Ascending aorta (tissue), 2 donors: ENCODE data around the gene LILRA6. TPM values are rescaled to one million over a fixed set of nuclear protein-coding genes. Genes with fewer than 3 reads are reported as not detected.
"Not testable (repeated sequence)": the region's sequence is repeated elsewhere in the genome, so short reads cannot be mapped to it uniquely, and the experiment has no call there.

Source experiments
- DNase-seq, 2 donors: peaks; one replicate each; pipeline ENCODE4 v3.0.0-alpha.2; 2019; ENCODE audit warnings: low spot score in 2 of 2
- H3K27ac ChIP-seq, 2 donors: fragments of 200-600 bp; sonication (generic); one replicate each; pipeline ENCODE4 v1.5.1; 2016 to 2017; ENCODE audit warnings: mild to moderate bottlenecking in 1 of 2
- H3K27me3 ChIP-seq: fragments of 200-600 bp; sonication (generic); one replicate; pipeline ENCODE4 v1.5.1; 2017
- H3K36me3 ChIP-seq, 2 donors: fragments of 200-600 bp; sonication (generic); one replicate each; pipeline ENCODE4 v1.5.1; 2016
- H3K4me1 ChIP-seq, 2 donors: fragments of 200-600 bp; sonication (generic); one replicate each; pipeline ENCODE4 v1.5.1; 2016 to 2017; ENCODE audit warnings: mild to moderate bottlenecking in 1 of 2
- H3K4me3 ChIP-seq, 2 donors: fragments of 200-600 bp; sonication (generic); one replicate each; pipeline ENCODE4 v1.5.1; 2016 to 2017; ENCODE audit warnings: mild to moderate bottlenecking in 1 of 2
- H3K9me3 ChIP-seq, 2 donors: fragments of 200-600 bp; sonication (generic); one replicate each; pipeline ENCODE4 v1.5.1; 2016
- intact Hi-C: fragments of 100-400 bp; cut with DNase I; formaldehyde crosslinking; loops from one replicate; pipeline ENCODE4 v1.15.1; 2023
- total RNA-seq: library from RNA; depleted of rRNA; stranded (reverse); fragments of >200 nt; gene quantifications from one replicate; pipeline ENCODE4 v1.1.0, GENCODE V29; 2016
- TF ChIP-seq, protein P1 (sequence below), 3 experiments: fragments of 200-600 bp in 2 of 3; fragments of 450-650 bp in 1 of 3; sonication (generic) in 2 of 3; IDR thresholded peaks; one replicate each; pipeline ENCODE4 v1.5.1; 2016 to 2019; ENCODE audit warnings: antibody characterized with exemption in 3 of 3, mild to moderate bottlenecking in 1 of 3, moderate library complexity in 1 of 3

LILRA6 gene
- total RNA-seq, 1 donor from 2014 or later: 25.1 TPM

GRCh38 chr19:54207676-54207982, 35.0 kb downstream of the LILRA6 start:
- TF ChIP-seq, protein P1, sequence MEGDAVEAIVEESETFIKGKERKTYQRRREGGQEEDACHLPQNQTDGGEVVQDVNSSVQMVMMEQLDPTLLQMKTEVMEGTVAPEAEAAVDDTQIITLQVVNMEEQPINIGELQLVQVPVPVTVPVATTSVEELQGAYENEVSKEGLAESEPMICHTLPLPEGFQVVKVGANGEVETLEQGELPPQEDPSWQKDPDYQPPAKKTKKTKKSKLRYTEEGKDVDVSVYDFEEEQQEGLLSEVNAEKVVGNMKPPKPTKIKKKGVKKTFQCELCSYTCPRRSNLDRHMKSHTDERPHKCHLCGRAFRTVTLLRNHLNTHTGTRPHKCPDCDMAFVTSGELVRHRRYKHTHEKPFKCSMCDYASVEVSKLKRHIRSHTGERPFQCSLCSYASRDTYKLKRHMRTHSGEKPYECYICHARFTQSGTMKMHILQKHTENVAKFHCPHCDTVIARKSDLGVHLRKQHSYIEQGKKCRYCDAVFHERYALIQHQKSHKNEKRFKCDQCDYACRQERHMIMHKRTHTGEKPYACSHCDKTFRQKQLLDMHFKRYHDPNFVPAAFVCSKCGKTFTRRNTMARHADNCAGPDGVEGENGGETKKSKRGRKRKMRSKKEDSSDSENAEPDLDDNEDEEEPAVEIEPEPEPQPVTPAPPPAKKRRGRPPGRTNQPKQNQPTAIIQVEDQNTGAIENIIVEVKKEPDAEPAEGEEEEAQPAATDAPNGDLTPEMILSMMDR (IDR thresholded peaks at IDR 0.05): no peak
- H3K27ac ChIP-seq: peak overlapping the region; percentile 37 to 64
- no peak overlapping the region for H3K4me3 ChIP-seq
- DNase-seq: no peak
- intact Hi-C loops: no loop called here
- no peaks in the 10 kb centered on the region for H3K9me3 ChIP-seq
- H3K4me1 ChIP-seq: peaks cover 7 to 23% of the 10 kb centered on the region in 2 donors
- no peaks in the 10 kb centered on the region for H3K27me3 ChIP-seq
- H3K36me3 ChIP-seq: peaks cover 46 to 50% of the 10 kb centered on the region in 2 donors

- H3K27me3 ChIP-seq, H3K4me3 ChIP-seq, H3K9me3 ChIP-seq, DNase-seq, intact Hi-C loops: not testable (repeated sequence)
- Histone ChIP-seq H3K4me1 (peaks cover 7 to 27% of the 10 kb centered on the region in 2 donors), H3K36me3 (peaks cover 50 to 55% of the 10 kb centered on the region in 2 donors), H3K27ac (peak overlapping the region; percentile 37 to 64)
Measured at GRCh38 chr19:54207193-54207592, 35.4 kb downstream of the LILRA6 start.

GRCh38 chr19:54206831-54207177, 35.8 kb downstream of the LILRA6 start:
- peak overlapping the region; percentile 37 to 64 for H3K27ac ChIP-seq
- no peak for DNase-seq
- intact Hi-C loops: no loop called here

DNA sequence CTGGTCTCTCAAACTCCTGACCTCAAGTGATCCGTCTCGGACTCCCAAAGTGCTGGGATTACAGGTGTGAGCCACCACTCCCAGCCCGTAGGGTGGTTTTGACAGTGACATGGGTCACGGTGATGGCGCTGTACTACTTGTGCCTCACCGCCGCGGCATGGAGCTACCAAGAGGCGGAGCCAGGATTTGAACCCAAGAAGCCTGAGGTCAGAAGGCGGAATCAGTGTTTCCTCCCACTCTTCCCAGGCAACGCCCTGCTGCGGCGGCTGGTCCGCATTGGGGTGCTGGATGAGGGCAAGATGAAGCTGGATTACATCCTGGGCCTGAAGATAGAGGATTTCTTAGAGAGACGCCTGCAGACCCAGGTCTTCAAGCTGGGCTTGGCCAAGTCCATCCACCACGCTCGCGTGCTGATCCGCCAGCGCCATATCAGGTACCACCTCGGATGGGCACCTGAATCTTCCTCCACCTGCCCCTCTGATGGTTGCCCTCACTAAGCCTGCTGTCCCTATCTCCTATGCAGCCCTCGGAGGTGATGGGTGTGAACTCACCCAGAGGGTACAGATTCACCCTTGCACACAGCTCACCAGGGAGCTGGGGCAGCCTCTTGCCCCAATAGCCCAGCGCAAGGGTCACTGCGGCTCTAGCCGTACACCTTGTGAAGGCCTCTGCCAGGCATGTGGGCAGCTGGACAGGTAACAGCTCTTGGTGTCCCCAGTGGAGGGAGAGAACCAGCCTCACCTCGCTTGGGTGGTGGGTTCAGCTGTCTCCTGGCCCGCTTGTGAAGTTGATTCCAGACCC, 36.4 kb downstream of the LILRA6 start:
- Histone ChIP-seq H3K4me1 (peaks cover 14 to 36% of the 10 kb centered on the region in 2 donors), H3K27ac (peak overlapping the region; percentile 37 to 64), H3K36me3 (peaks cover 51 to 61% of the 10 kb centered on the region in 2 donors), H3K4me3 (no peak overlapping the region), H3K27me3 (no peaks in the 10 kb centered on the region), H3K9me3 (no peaks in the 10 kb centered on the region)
- TF ChIP-seq, protein P1 (IDR thresholded peaks at IDR 0.05): no peak
- intact Hi-C loops: no loop called here
- DNase-seq: peak in 1 of 2 donors; percentile 66

More at GRCh38 chr19:54206831-54207177, 35.8 kb downstream of the LILRA6 start:
- Histone ChIP-seq H3K36me3 (peaks cover 51 to 59% of the 10 kb centered on the region in 2 donors), H3K4me3 (no peak overlapping the region), H3K4me1 (peaks cover 10 to 31% of the 10 kb centered on the region in 2 donors), H3K27me3 (no peaks in the 10 kb centered on the region), H3K9me3 (no peaks in the 10 kb centered on the region)
- TF ChIP-seq, protein P1 (IDR thresholded peaks at IDR 0.05): no peak

DNA sequence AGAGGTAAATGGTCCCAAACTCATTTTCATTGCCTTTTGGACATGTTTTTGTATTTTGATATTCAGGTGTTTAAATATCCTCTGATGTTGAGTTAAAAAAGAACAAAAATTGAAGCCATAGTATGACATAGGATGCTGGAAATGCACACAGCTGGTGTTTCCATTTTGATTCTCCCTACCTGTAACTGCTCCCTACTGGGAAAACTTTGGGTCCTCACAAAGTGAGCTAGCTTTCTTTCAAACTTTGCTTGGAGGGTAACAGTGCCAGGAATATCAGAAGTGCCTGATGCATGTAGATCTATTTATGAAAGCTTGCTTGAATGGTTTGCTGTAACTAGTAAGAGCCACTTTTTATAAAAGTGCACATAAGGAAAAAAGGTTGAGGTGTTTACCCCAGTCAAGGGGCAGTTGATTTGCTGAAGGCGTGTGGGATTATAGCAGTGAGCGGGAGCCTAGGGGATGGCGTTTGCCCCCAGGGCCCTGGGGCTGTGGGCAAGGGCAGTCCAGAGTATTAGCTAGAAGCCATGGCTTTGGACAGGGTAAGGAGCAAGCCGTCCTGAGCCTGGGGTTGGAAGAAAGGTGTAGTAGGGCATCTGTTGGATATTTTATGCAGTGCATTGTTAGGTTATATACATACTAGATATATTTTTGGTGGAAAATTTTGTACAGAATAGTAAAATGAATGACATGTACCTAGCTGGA, 37.7 kb downstream of the LILRA6 start:
- intact Hi-C loops: loop anchor here (2.0 to 5.0 kb wide), 3 partner anchors 26 to 912 kb away; partner anchors contain the start of gene PPP1R12C
- TF ChIP-seq, protein P1 (IDR thresholded peaks at IDR 0.05): no peak
- no peak for DNase-seq
- H3K27ac ChIP-seq: no peak overlapping the region
- H3K9me3 ChIP-seq: no peaks in the 10 kb centered on the region
- H3K4me1 ChIP-seq: peaks cover 14 to 31% of the 10 kb centered on the region in 2 donors
- H3K27me3 ChIP-seq: no peaks in the 10 kb centered on the region
- H3K4me3 ChIP-seq: no peak overlapping the region
- peaks cover 51 to 61% of the 10 kb centered on the region in 2 donors for H3K36me3 ChIP-seq

GRCh38 chr19:54203151-54203611, 39.4 kb downstream of the LILRA6 start:
- no peak for DNase-seq
- H3K36me3 ChIP-seq: peaks cover 51 to 59% of the 10 kb centered on the region in 2 donors
- H3K4me1 ChIP-seq: peaks cover 6 to 23% of the 10 kb centered on the region in 2 donors
- intact Hi-C loops: loop anchor here (5.0 kb wide), 2 partner anchors 326 to 914 kb away; partner anchors contain the start of gene PPP1R12C
- H3K27me3 ChIP-seq: no peaks in the 10 kb centered on the region
- TF ChIP-seq, protein P1 (IDR thresholded peaks at IDR 0.05): no peak
- no peak overlapping the region for H3K27ac ChIP-seq
- H3K4me3 ChIP-seq: no peak overlapping the region
- no peaks in the 10 kb centered on the region for H3K9me3 ChIP-seq
